Gastroesophageal sphincter (tissue), 3 donors: ENCODE results near the gene SDK1.

ENCODE experiments used
- POLR2A ChIP-seq, 2 donors: fragments of 450-650 bp; IDR thresholded peaks; one replicate each; pipeline ENCODE4 v1.6.1; 2017; ENCODE audit warnings: antibody characterized with exemption in 2 of 2, mild to moderate bottlenecking in 2 of 2, moderate library complexity in 1 of 2
- POLR2AphosphoS5 ChIP-seq: sonication (generic); formaldehyde crosslinking; IDR thresholded peaks from one replicate; pipeline ENCODE4 v1.6.1; 2017; ENCODE audit warnings: antibody characterized with exemption
- TF ChIP-seq, protein P1 (sequence below), 4 experiments: fragments of 200-600 bp in 2 of 4; fragments of 450-650 bp in 2 of 4; sonication (generic) in 1 of 4; IDR thresholded peaks; one replicate each; pipeline ENCODE4 v1.5.1; 2017 to 2019; ENCODE audit warnings: antibody characterized with exemption in 4 of 4, mild to moderate bottlenecking in 2 of 4, moderate library complexity in 2 of 4

DNA sequence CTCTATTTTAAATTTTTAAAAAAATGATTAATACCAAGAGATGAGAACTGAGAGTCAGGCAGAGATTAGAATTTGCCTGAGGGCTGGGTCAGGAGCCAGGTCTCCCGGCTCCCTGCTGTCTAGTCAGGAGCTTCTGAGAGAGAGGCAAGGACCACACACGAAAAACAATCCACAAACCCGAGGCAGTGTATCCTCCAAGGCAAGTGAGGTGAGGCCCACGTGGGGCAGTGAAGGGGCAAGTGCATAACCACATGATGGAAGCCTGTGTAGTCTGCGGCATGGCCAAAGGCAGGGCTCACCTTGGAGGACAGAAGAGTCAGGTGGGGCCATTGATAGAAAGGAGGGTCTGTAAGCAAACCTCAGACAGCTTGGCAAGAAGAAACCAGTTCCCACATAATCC lies 839.9 kb downstream of the SDK1 start:
- TF ChIP-seq, protein P1, sequence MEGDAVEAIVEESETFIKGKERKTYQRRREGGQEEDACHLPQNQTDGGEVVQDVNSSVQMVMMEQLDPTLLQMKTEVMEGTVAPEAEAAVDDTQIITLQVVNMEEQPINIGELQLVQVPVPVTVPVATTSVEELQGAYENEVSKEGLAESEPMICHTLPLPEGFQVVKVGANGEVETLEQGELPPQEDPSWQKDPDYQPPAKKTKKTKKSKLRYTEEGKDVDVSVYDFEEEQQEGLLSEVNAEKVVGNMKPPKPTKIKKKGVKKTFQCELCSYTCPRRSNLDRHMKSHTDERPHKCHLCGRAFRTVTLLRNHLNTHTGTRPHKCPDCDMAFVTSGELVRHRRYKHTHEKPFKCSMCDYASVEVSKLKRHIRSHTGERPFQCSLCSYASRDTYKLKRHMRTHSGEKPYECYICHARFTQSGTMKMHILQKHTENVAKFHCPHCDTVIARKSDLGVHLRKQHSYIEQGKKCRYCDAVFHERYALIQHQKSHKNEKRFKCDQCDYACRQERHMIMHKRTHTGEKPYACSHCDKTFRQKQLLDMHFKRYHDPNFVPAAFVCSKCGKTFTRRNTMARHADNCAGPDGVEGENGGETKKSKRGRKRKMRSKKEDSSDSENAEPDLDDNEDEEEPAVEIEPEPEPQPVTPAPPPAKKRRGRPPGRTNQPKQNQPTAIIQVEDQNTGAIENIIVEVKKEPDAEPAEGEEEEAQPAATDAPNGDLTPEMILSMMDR (IDR thresholded peaks at IDR 0.05), result no peak
- TF ChIP-seq POLR2AphosphoS5 (no peak), POLR2A (IDR thresholded peaks at IDR 0.05) (no peak)
